SK-N-SH (cell line): ENCODE data around the gene MTAP. TPM values are rescaled to one million over a fixed set of nuclear protein-coding genes. Genes with fewer than 3 reads are reported as not detected.
A peak's percentile ranks its signal among the peaks of the same experiment; 100 is the strongest.

Experiments
- CTCF ChIA-PET: fragments of 300-600, 350-600 bp; formaldehyde crosslinking; extraction: SDS; loops from one replicate; lab custom pipeline; 2021; lab: Yijun Ruan, JAX
- POLR2A ChIA-PET: fragments of 350-600 bp; sonication (Branson Sonifier 250); formaldehyde crosslinking; extraction: SDS; loops from one replicate; lab custom pipeline; 2020; ENCODE audit warnings: antibody characterized with exemption, inconsistent platforms; lab: Yijun Ruan, JAX
- DNase-seq: peaks from one replicate; pipeline ENCODE4 v3.0.0; 2012
- H2AFZ ChIP-seq: fragments of 200-600 bp; sonication (generic); 2 replicates; pipeline ENCODE4 v1.8.1; 2016; ENCODE audit warnings: antibody characterized with exemption, mild to moderate bottlenecking, low read depth
- H3F3A ChIP-seq: fragments of 200-600 bp; sonication (generic); replicated peaks from 2 replicates; pipeline ENCODE3; 2016; ENCODE audit warnings: antibody characterized with exemption, mild to moderate bottlenecking; ENCODE audit not compliant: insufficient read depth
- H3K27ac ChIP-seq, 2 experiments: fragments of 200-500 bp in 1 of 2; fragments of 200-600 bp in 1 of 2; sonication (Bioruptor generic) in 1 of 2; sonication (generic), shearing (Covaris generic) in 1 of 2; 2 replicates each; pipeline versions ENCODE4 v1.5.1 to v1.6.1; 2014 to 2016; ENCODE audit warnings: low read depth in 2 of 2, inconsistent platforms in 1 of 2, low read length in 1 of 2, mild to moderate bottlenecking in 1 of 2, mixed read lengths in 1 of 2
- H3K27me3 ChIP-seq: fragments of 200-600 bp; sonication (generic), shearing (Covaris generic); 2 replicates; pipeline ENCODE4 v1.6.1; 2016; ENCODE audit warnings: mixed run types; ENCODE audit not compliant: insufficient read depth
- H3K36me3 ChIP-seq, 2 experiments: fragments of 200-500 bp in 1 of 2; fragments of 200-600 bp in 1 of 2; sonication (Bioruptor generic) in 1 of 2; sonication (generic) in 1 of 2; replicated peaks in 1 of 2; 2 replicates each; pipeline versions ENCODE3 to v1.5.1; 2014 to 2016; ENCODE audit warnings: low read length in 1 of 2, mild to moderate bottlenecking in 1 of 2; ENCODE audit not compliant: insufficient read depth in 2 of 2, control insufficient read depth in 1 of 2
- H3K4me1 ChIP-seq, 2 experiments: fragments of 200-500 bp in 1 of 2; fragments of 200-600 bp in 1 of 2; sonication (Bioruptor generic) in 1 of 2; sonication (generic), shearing (Covaris generic) in 1 of 2; 2 replicates each; pipeline versions ENCODE4 v1.5.1 to v1.6.1; 2014 to 2016; ENCODE audit warnings: low read depth in 1 of 2, low read length in 1 of 2, mixed run types in 1 of 2; ENCODE audit not compliant: insufficient read depth in 2 of 2, control insufficient read depth in 1 of 2
- H3K4me2 ChIP-seq: fragments of 200-600 bp; sonication (generic), shearing (Covaris generic); 2 replicates; pipeline ENCODE4 v1.6.1; 2017; ENCODE audit warnings: mixed run types
- H3K4me3 ChIP-seq, 2 experiments: fragments of 200-500 bp in 1 of 2; fragments of 200-600 bp in 1 of 2; sonication (Bioruptor generic) in 1 of 2; sonication (generic), shearing (Covaris generic) in 1 of 2; 2 replicates each; pipeline versions ENCODE4 v1.5.1 to v1.8.1; 2014 to 2016; ENCODE audit warnings: low read depth in 2 of 2, inconsistent platforms in 1 of 2, low read length in 1 of 2, mild to moderate bottlenecking in 1 of 2, mixed read lengths in 1 of 2, moderate library complexity in 1 of 2
- H3K79me2 ChIP-seq: fragments of 200-600 bp; sonication (generic); 2 replicates; pipeline ENCODE4 v1.8.1; 2017; ENCODE audit warnings: mild to moderate bottlenecking; ENCODE audit not compliant: insufficient read depth
- H3K9ac ChIP-seq: fragments of 200-600 bp; sonication (generic); 2 replicates; pipeline ENCODE4 v1.6.1; 2017; ENCODE audit warnings: mixed run types
- H3K9me2 ChIP-seq: fragments of 200-600 bp; sonication (generic); 2 replicates; pipeline ENCODE4 v1.6.1; 2017; ENCODE audit warnings: mixed run types
- H3K9me3 ChIP-seq: fragments of 200-600 bp; sonication (generic); 2 replicates; pipeline ENCODE4 v1.6.1; 2017; ENCODE audit warnings: mixed run types, mild to moderate bottlenecking, moderate library complexity
- H4K20me1 ChIP-seq: fragments of 200-600 bp; sonication (generic); 2 replicates; pipeline ENCODE4 v1.6.1; 2017; ENCODE audit warnings: mild to moderate bottlenecking, mixed run types; ENCODE audit not compliant: insufficient read depth
- CHD2 ChIP-seq: fragments of 150-350 bp; IDR thresholded peaks from 2 replicates; pipeline ENCODE4 v1.6.1; 2018; ENCODE audit warnings: low read length; ENCODE audit not compliant: partially characterized antibody
- CTCF ChIP-seq: fragments of 200-600 bp; sonication (generic); IDR thresholded peaks from 2 replicates; pipeline ENCODE4 v1.6.1; 2017; ENCODE audit warnings: antibody characterized with exemption, mild to moderate bottlenecking, moderate library complexity
- EP300 ChIP-seq, 2 experiments: IDR thresholded peaks; 2 replicates each; pipeline versions ENCODE4 v1.4.0 to v1.6.1; 2012; ENCODE audit warnings: borderline replicate concordance in 1 of 2, low read depth in 1 of 2, low read length in 1 of 2
- EZH2phosphoT487 ChIP-seq: fragments of 200-600 bp; sonication (generic); IDR thresholded peaks from 2 replicates; pipeline ENCODE4 v1.6.1; 2017; ENCODE audit warnings: low read depth, mixed run types, mild to moderate bottlenecking, antibody characterized with exemption, moderate library complexity, borderline replicate concordance
- FOXJ3 ChIP-seq: sonication (generic); formaldehyde crosslinking; IDR thresholded peaks from 2 replicates; pipeline ENCODE4 v1.5.1; 2020; ENCODE audit warnings: mild to moderate bottlenecking, missing genetic modification reagents
- FOXM1 ChIP-seq: IDR thresholded peaks from 2 replicates; pipeline ENCODE4 v1.4.0; 2012; ENCODE audit warnings: low read depth, mild to moderate bottlenecking
- GABPA ChIP-seq: IDR thresholded peaks from 2 replicates; pipeline ENCODE4 v1.4.0; 2012; ENCODE audit warnings: low read depth, mild to moderate bottlenecking
- GATA2 ChIP-seq: sonication (generic); formaldehyde crosslinking; IDR thresholded peaks from 2 replicates; pipeline ENCODE4 v1.5.0; 2020; ENCODE audit warnings: mild to moderate bottlenecking, missing genetic modification reagents
- IRF3 ChIP-seq: fragments of 150-350 bp; IDR thresholded peaks from 2 replicates; pipeline ENCODE4 v1.6.1; 2016; ENCODE audit warnings: mild to moderate bottlenecking, low read depth, low read length
- JUND ChIP-seq: IDR thresholded peaks from 2 replicates; pipeline ENCODE4 v1.4.0; 2012
- MAX ChIP-seq: IDR thresholded peaks from 2 replicates; pipeline ENCODE4 v1.4.0; 2012; ENCODE audit warnings: low read depth
- MEF2A ChIP-seq: IDR thresholded peaks from 2 replicates; pipeline ENCODE4 v1.4.0; 2012; ENCODE audit warnings: low read depth, borderline replicate concordance
- MXI1 ChIP-seq: IDR thresholded peaks from 2 replicates; pipeline ENCODE4 v1.6.1; 2012; ENCODE audit warnings: mild to moderate bottlenecking, low read depth, low read length, improper control_type of control experiment
- NFIC ChIP-seq: IDR thresholded peaks from 2 replicates; pipeline ENCODE4 v1.4.0; 2012; ENCODE audit warnings: borderline replicate concordance
- NRF1 ChIP-seq: IDR thresholded peaks from 2 replicates; pipeline ENCODE4 v1.6.1; 2012; ENCODE audit warnings: low read depth, mild to moderate bottlenecking, low read length
- POLR2AphosphoS5 ChIP-seq: IDR thresholded peaks from 2 replicates; pipeline ENCODE4 v1.6.1; 2012; ENCODE audit warnings: low read depth, low read length
- RAD21 ChIP-seq: IDR thresholded peaks from 2 replicates; pipeline ENCODE4 v1.6.1; 2012; ENCODE audit warnings: mild to moderate bottlenecking, low read length
- REST ChIP-seq: IDR thresholded peaks from 2 replicates; pipeline ENCODE4 v1.6.1; 2012; ENCODE audit warnings: mild to moderate bottlenecking, low read depth, low read length, moderate library complexity
- RFX5 ChIP-seq: IDR thresholded peaks from 2 replicates; pipeline ENCODE4 v1.6.1; 2012; ENCODE audit warnings: mild to moderate bottlenecking, improper control_type of control experiment, low read length
- RXRA ChIP-seq: IDR thresholded peaks from 2 replicates; pipeline ENCODE4 v1.4.0; 2012; ENCODE audit warnings: low read depth, mild to moderate bottlenecking, borderline replicate concordance
- SIN3A ChIP-seq: IDR thresholded peaks from 2 replicates; pipeline ENCODE4 v1.6.1; 2012; ENCODE audit warnings: low read depth, mild to moderate bottlenecking, low read length, moderate library complexity, borderline replicate concordance
- TCF12 ChIP-seq: IDR thresholded peaks from 2 replicates; pipeline ENCODE4 v1.4.0; 2012
- TEAD4 ChIP-seq: IDR thresholded peaks from 2 replicates; pipeline ENCODE4 v1.4.0; 2012; ENCODE audit warnings: mild to moderate bottlenecking, borderline replicate concordance; ENCODE audit not compliant: insufficient read depth
- USF2 ChIP-seq: fragments of 150-350 bp; IDR thresholded peaks from 2 replicates; pipeline ENCODE4 v1.6.1; 2017; ENCODE audit warnings: antibody characterized with exemption, low read length, low read depth, borderline replicate concordance
- YY1 ChIP-seq: IDR thresholded peaks from 2 replicates; pipeline ENCODE4 v1.4.0; 2012; ENCODE audit warnings: low read depth, mild to moderate bottlenecking
- WGBS: methylation state at CpG from one replicate; pipeline ENCODE4 v1.1.6; 2017; ENCODE audit warnings: low lambda C conversion rate; 5-methylcytosine and 5-hydroxymethylcytosine counted together
- polyA plus RNA-seq, 3 experiments: library from polyadenylated mRNA; depleted of rRNA; stranded (reverse); fragments of >200 nt; gene quantifications; 2 replicates each; pipeline ENCODE4 v1.2.3, GENCODE V29; 2012

Gene MTAP
- 9.8 and 12.6 TPM in 2 replicates for polyA plus RNA-seq (2012; rRNA removed)
- polyA plus RNA-seq (2012; cell fraction: cytosol; rRNA removed) = 10.3 and 13.1 TPM in 2 replicates
- polyA plus RNA-seq (2012; cell fraction: nucleus; rRNA removed) = 8.4 and 15.9 TPM in 2 replicates

GRCh38 chr9:21802418-21803000 lies at the start of gene MTAP:
MTAP (plus strand) TSS chr9:21802636; CDS start chr9:21802749, 113 bp downstream.
- Histone ChIP-seq H3K9ac (peak within 1 kb of the TSS; percentile 73), H3K4me1 (peaks cover 0 to 11% of the 10 kb centered on the region in 2 experiments; a peak in 1 of 4 replicates), H3K27ac (peak within 1 kb of the TSS; percentile 58 to 88), H3K4me2 (peak within 1 kb of the TSS; percentile 88), H3K36me3 (no peaks in the 10 kb centered on the region), H3K4me3 (peak within 1 kb of the TSS; percentile 78 to 80), H2AFZ (peak within 1 kb of the TSS; percentile 98), H3K9me2 (no peaks in the 10 kb centered on the region), H3K79me2 (peaks cover 54% of the 10 kb centered on the region), H3K27me3 (no peaks in the 10 kb centered on the region; the same call in 1 of the 2 replicates), H3K9me3 (no peaks in the 10 kb centered on the region), H3F3A (no peaks in the 10 kb centered on the region), H4K20me1 (0 out of 2 replicates have a peak, but pooled peaks cover 6% of the 10 kb centered on the region)
- under 1% methylated on average over 9 of the region's 48 CpGs for WGBS
- DNase-seq = peak; percentile 95
- POLR2A ChIA-PET = interaction anchor here (0.6 to 0.7 kb wide), 2 partner anchors 251 to 468 kb away, joined by 3 to 4 read pairs; partner anchors contain the start of gene KLHL9
- CTCF ChIA-PET = interaction anchor here (0.9 to 2.8 kb wide), 3 partner anchors 11 to 235 kb away, joined by 3 to 11 read pairs (median 4); partner anchors contain the start of gene CDKN2B
- no peak for TF ChIP-seq NFIC
- TF ChIP-seq FOXJ3 = no peak
- TF ChIP-seq RAD21 = no peak
- TF ChIP-seq REST = no peak
- peak; percentile 97 for TF ChIP-seq POLR2AphosphoS5
- TF ChIP-seq TCF12 = peak; percentile 41; the same call in 1 of the 2 replicates
- TF ChIP-seq GATA2 (CRISPR knock-in tag) = no peak
- TF ChIP-seq NRF1 = peak; percentile 49
- TF ChIP-seq RXRA = no peak
- peak; percentile 87 for TF ChIP-seq GABPA
- no peak for TF ChIP-seq EP300 (IDR thresholded peaks at IDR 0.05; ENCODE audit: borderline replicate concordance in 1 of 2, low read depth in 1 of 2, low read length in 1 of 2)
- TF ChIP-seq TEAD4 = no peak
- TF ChIP-seq SIN3A = no peak
- TF ChIP-seq RFX5 = no peak
- peak; percentile 71 for TF ChIP-seq MXI1
- no peak for TF ChIP-seq CTCF
- no peak for TF ChIP-seq USF2
- no peak for TF ChIP-seq JUND
- TF ChIP-seq FOXM1 = no peak
- peak; percentile 12; the same call in 1 of the 2 replicates for TF ChIP-seq YY1
- TF ChIP-seq MAX = peak; percentile 59
- no peak for TF ChIP-seq EZH2phosphoT487
- TF ChIP-seq CHD2 = peak; percentile 8
- TF ChIP-seq MEF2A = no peak
- TF ChIP-seq IRF3 = no peak
